GM18508 (cell line): ENCODE data around the gene SUCLG2.

Source experiments
- ATAC-seq: cut with Tn5 transposase; IDR thresholded peaks from one replicate; pipeline ENCODE4 v1.9.1; 2021; ENCODE audit warnings: moderate number of reproducible peaks; ENCODE audit not compliant: insufficient read depth, unreplicated experiment

Gene SUCLG2

DNA sequence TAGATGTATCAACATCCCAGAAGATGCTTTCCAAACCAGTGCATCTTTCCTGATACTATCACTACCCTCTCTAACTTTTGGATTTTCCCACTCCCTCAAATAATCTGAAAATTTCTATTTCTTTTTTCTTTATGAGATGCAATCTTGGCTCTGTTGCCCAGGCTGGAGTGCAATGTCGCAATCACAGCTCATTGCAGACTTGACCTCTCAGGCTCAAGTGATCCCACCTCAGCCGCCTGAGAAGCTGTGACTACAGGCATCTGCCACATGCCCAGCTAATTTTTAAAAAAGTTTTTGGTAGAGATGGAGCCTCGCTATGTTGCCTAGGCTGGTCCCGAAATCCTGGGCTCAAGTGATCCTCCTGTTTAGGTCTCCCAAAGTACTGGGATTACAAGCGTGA is 239.7 kb downstream of the SUCLG2 start:
- ATAC-seq = no peak

- ATAC-seq = no peak
Observed at GRCh38 chr3:67405193-67405592, 249.2 kb downstream of the SUCLG2 start.

DNA sequence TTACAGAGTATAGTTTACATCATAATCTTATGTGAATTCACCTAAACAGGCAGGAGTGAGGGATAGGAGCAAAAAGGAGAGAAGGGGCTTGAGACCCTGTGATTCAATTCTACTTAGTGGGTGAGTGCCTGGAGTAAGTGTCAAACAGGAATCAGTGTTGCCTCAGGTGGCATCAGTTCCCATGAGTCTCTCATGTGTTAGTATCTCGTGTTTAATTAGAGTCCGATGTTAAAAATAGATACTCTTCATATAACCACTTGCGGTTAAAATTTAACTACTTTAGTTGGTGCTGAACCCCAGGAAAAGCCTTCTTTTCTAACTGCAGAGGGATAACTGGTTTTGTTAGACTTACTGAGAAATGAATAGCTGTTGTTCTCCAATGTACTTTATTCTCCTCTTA is 251.5 kb downstream of the SUCLG2 start:
- ATAC-seq = no peak

- ATAC-seq = no peak
Observed at GRCh38 chr3:67401921-67402320, 252.5 kb downstream of the SUCLG2 start.

GRCh38 chr3:67400476-67400875 is 253.9 kb downstream of the SUCLG2 start:
- no peak for ATAC-seq

DNA sequence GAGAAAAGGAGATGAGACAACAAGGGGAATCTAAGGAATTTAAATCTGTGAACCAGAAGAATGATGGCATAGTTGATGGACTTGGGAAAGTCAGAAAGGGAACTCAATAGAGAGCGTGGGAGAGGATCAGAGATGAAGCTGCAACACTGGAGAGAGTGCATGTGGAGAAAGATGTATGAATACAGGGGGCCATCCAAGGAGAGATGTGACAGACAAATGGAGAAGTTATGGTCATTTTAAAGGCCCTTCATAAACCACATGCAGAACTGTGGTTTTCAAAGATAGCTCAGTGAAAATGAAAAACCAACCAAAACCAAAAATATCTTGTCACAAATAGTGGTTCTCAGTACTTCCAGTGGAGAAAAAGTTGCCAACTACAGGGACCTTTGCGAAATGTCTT is 265.2 kb downstream of the SUCLG2 start:
- peak; percentile 85 for ATAC-seq

DNA sequence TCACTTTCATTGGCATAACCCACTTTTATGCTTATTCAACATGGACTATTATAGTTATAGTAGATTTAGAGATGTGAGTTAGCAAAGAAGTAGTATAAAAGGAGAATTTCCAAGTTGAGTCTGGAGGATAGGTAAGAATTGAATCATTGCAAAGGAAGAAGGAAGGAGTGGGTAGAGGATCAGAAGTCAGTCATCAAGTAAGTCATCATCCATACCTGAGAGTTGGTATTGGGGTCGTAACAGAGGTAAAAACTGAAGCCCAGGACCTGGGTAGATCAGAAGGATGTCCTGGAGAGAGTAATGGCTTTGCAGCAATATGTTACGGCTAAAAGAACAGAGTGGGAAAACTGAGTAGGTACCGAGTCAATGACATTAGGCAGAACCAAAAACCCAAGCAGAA is 265.7 kb downstream of the SUCLG2 start:
- ATAC-seq = no peak

DNA sequence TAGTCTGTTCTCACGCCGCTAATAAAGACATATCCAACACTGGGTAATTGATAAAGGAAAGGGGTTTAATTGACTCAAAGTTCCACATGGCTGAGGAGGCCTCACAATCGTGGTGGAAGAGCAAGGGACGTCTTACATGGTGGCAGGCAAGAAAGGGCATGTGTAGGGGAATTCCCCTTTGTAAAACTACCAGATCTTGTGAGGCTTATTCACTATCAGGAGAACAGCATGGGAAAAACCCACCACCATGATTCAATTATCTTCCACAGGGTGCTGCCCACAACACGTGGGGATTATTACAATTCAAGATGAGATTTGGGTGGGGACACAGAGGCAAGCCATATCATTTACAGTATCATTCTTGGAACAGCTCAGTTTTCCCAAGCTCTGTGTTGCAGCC is 268.0 kb downstream of the SUCLG2 start:
- ATAC-seq = no peak

DNA sequence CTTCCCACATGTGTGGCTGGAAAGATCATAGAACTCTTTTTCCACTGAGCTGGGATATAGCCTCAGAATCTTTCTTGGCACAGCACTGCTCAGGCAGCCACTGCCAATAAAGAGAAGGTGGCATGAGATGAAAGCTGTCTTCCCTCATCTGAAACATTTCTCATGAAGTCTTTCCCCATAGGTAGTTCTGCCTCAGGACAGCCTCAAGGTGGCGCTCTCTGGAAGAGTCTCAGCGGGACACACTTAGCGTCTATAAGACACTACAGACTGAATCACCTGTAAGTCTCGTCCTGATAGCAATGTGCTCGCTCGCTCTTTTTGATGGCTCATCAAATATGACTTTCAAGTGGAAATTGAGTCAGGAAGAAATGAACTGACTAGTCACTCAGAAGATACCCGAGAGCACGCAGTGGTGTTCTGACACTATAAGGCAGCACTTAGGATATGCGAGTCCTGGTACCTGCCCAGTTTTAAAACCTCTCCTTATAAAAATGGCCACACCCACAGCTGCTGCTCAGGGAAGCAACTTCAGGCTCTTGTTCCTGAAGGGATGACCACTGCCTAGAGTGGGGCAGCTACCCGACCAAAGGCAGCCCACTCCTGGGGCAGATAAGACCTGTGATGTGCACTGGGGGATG is 269.5 kb downstream of the SUCLG2 start:
- no peak for ATAC-seq

DNA sequence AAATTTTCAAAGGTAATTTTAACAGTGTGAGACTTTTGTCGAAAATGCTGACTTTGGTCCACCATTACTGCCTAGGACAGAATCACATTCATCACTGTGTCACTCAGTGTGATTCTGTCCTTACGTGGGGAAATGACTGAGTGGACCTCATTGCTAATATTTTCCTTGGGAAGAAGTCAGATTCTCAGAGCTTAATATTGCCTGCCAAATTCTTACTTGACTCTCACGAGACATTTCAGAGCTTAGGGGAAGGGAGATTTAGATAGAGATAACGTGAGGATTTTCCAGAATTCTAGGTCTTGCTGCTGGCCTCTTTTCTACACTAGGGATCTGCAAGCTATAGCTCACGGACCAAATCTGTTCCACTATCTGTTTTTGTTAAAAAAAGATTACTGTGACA is 270.4 kb downstream of the SUCLG2 start:
- no peak for ATAC-seq

DNA sequence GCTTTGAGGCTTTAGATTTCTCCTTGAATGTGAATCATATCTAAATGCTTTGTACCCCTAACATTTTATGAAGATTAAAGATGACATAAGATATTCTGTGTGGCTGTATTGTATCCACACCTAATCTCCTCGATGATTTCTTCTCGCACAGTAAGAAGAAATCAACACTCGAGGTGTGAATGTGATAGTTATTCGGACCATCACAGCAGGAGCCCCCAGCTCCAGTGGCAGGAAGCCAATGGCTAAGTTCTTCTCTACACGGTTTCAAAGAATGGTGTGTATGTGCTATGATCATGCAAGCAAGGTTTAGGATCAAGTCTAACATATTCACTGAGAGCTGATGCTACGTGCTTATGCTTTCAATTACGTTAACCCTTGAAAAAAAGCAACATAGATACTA is 271.0 kb downstream of the SUCLG2 start:
- no peak for ATAC-seq

GRCh38 chr3:67382536-67382935 is 271.9 kb downstream of the SUCLG2 start:
- ATAC-seq = no peak

GRCh38 chr3:67381667-67382272 is 272.6 kb downstream of the SUCLG2 start:
- no peak for ATAC-seq

GRCh38 chr3:67380118-67380517 is 274.3 kb downstream of the SUCLG2 start:
- ATAC-seq = no peak

DNA sequence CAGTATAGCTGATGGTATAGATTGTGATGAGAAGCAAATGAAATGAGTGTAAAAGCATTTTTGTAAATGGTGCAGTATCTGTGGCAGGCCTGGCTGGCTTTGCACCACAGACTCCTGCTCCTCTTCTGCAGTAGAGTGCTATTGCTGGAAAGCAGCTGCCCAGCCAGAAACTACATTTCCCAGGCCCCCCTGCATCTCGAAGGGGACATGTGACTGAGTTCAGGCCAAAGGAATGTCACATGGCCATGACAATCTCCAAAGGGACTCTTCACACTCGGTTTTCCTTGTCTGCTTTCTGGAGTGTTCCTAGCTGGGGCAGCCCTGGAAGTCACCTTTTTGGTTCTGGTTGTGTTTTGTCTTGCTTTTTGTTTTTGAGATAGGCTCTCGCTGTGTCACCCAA is 277.1 kb downstream of the SUCLG2 start:
- ATAC-seq = no peak

- no peak for ATAC-seq
Observed at GRCh38 chr3:67376416-67376815, 278.0 kb downstream of the SUCLG2 start.

GRCh38 chr3:67375976-67376375 is 278.4 kb downstream of the SUCLG2 start:
- no peak for ATAC-seq

DNA sequence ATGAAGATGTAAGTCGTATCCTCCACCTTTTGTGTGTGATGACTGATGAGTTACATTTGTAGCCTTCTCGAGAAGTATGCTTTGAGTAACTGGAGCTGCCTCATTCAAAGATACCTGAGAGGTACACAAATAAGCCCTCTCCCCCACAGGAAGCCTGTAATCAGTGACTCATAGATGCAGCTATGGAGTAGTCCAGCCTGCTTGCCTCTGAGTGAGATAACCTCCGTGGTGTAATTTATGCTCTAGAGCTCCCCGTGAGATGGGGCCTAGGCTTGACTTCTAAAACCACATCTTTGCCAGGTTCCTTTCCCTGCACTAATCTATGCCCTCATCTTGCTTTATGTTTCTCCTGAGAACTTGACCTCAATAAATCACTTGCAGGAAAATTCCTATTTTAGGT is 291.7 kb downstream of the SUCLG2 start:
- no peak for ATAC-seq

GRCh38 chr3:67361770-67362169 is 292.6 kb downstream of the SUCLG2 start:
- ATAC-seq = no peak

- ATAC-seq = no peak
Observed at GRCh38 chr3:67361323-67361722, 293.1 kb downstream of the SUCLG2 start.

GRCh38 chr3:67357610-67358458 is 296.6 kb downstream of the SUCLG2 start:
- ATAC-seq = no peak
